Erythroblast (primary cell): Measurements from ENCODE around the gene MAFB.

Experiments used
- GATA1 ChIP-seq: IDR thresholded peaks from 2 replicates; pipeline ENCODE4 v1.6.1; 2011; ENCODE audit warnings: low read depth, mild to moderate bottlenecking, control low read depth, low read length, moderate library complexity
- POLR2A ChIP-seq: IDR thresholded peaks from 2 replicates; pipeline ENCODE4 v1.6.1; 2011; ENCODE audit warnings: mild to moderate bottlenecking, low read length

GRCh38 chr20:40663304-40663790 is 25.7 kb downstream of the MAFB start:
- no peak for TF ChIP-seq POLR2A
- no peak for TF ChIP-seq GATA1
